Endothelial cell of umbilical vein (primary cell): ENCODE data around the gene OVOL1. TPM values are rescaled to one million over a fixed set of nuclear protein-coding genes. Genes with fewer than 3 reads are reported as not detected.

Experiments
- BruUV-seq: library from RNA; stranded (reverse); fragments of 400-500 nt; replicated peaks from 2 replicates; lab custom pipeline; 2021; lab: Mats Ljungman, UMichigan
- CTCF ChIA-PET: fragments of 300-600, 350-600 bp; sonication (Branson Sonifier 250); formaldehyde crosslinking; loops from one replicate; lab custom pipeline; 2021; ENCODE audit warnings: antibody characterized with exemption, inconsistent platforms; lab: Charles Lee
- POLR2A ChIA-PET: fragments of 300-600, 350-600 bp; sonication (Branson Sonifier 250); formaldehyde crosslinking; loops from one replicate; lab custom pipeline; 2021; ENCODE audit warnings: antibody characterized with exemption, inconsistent platforms; lab: Charles Lee
- DNase-seq: peaks from one replicate; pipeline ENCODE4 v3.0.0-alpha.2; 2011; ENCODE audit warnings: low read depth, low spot score
- FAIRE-seq: peaks from 2 replicates; lab custom pipeline; 2011; peaks lifted over from hg19 to GRCh38; lab: Jason Lieb, UNC
- H2AFZ ChIP-seq: 2 replicates; pipeline ENCODE4 v1.6.0; 2012; ENCODE audit warnings: low read depth, low read length, control low read depth, inconsistent platforms
- H3K27ac ChIP-seq: 2 replicates; pipeline ENCODE4 v1.5.1; 2011; ENCODE audit warnings: low read depth, mild to moderate bottlenecking, control low read depth, low read length, moderate library complexity; ENCODE audit not compliant: insufficient read depth
- H3K27me3 ChIP-seq, 2 experiments: 2 replicates each; pipeline versions ENCODE4 v1.6.0 to v1.6.1; 2011; ENCODE audit warnings: low read length in 2 of 2, mixed read lengths in 1 of 2; ENCODE audit not compliant: control insufficient read depth in 2 of 2, insufficient read depth in 2 of 2
- H3K36me3 ChIP-seq, 2 experiments: 2 replicates in 1 of 2; 3 replicates in 1 of 2; pipeline ENCODE4 v1.5.1; 2011; ENCODE audit warnings: low read length in 2 of 2, mild to moderate bottlenecking in 1 of 2, moderate library complexity in 1 of 2; ENCODE audit not compliant: control insufficient read depth in 2 of 2, insufficient read depth in 2 of 2; ENCODE audit errors: extremely low read depth in 1 of 2
- H3K4me1 ChIP-seq: 3 replicates; pipeline ENCODE4 v1.5.1; 2011; ENCODE audit warnings: mild to moderate bottlenecking, low read length; ENCODE audit not compliant: control insufficient read depth, insufficient read depth; ENCODE audit errors: extremely low read depth
- H3K4me2 ChIP-seq: 2 replicates; pipeline ENCODE4 v1.6.1; 2011; ENCODE audit warnings: low read length, control low read depth, mixed read lengths; ENCODE audit not compliant: insufficient read depth
- H3K4me3 ChIP-seq, 3 experiments: fragments of 200-600 bp in 1 of 3; sonication (generic), shearing (Covaris generic) in 1 of 3; replicated peaks in 1 of 3; 2 replicates each; pipeline ENCODE4 v1.5.1; 2011 to 2016; ENCODE audit warnings: control low read depth in 3 of 3, low read length in 3 of 3, mild to moderate bottlenecking in 2 of 3, inconsistent platforms in 1 of 3, low read depth in 1 of 3, moderate library complexity in 1 of 3; ENCODE audit not compliant: insufficient read depth in 1 of 3
- H3K79me2 ChIP-seq: 2 replicates; pipeline ENCODE4 v1.6.0; 2012; ENCODE audit warnings: low read length, inconsistent platforms; ENCODE audit not compliant: control insufficient read depth, insufficient read depth
- H3K9ac ChIP-seq: replicated peaks from 2 replicates; pipeline ENCODE3; 2011; ENCODE audit warnings: low read length, control low read depth; ENCODE audit not compliant: insufficient read depth; ENCODE audit errors: extremely low read depth
- H3K9me1 ChIP-seq: replicated peaks from 3 replicates; pipeline ENCODE4 v1.6.0; 2011; ENCODE audit warnings: mild to moderate bottlenecking, low read length; ENCODE audit not compliant: control insufficient read depth, insufficient read depth; ENCODE audit errors: extremely low read depth
- H3K9me3 ChIP-seq: replicated peaks from 2 replicates; pipeline ENCODE4 v1.5.1; 2012; ENCODE audit warnings: low read length, inconsistent platforms; ENCODE audit not compliant: control insufficient read depth, insufficient read depth
- H4K20me1 ChIP-seq: replicated peaks from 2 replicates; pipeline ENCODE3; 2011; ENCODE audit warnings: mild to moderate bottlenecking, low read length; ENCODE audit not compliant: control insufficient read depth, insufficient read depth; ENCODE audit errors: extremely low read depth
- CTCF ChIP-seq, 2 donors: IDR thresholded peaks; 1 replicate in 1 of 2; 2 replicates in 1 of 2; pipeline ENCODE4 v1.5.1; 2011; ENCODE audit warnings: low read length in 2 of 2, mild to moderate bottlenecking in 2 of 2, moderate library complexity in 2 of 2, control low read depth in 1 of 2, inconsistent platforms in 1 of 2, low read depth in 1 of 2; ENCODE audit not compliant: insufficient read depth in 1 of 2; ENCODE audit errors: extremely low read depth in 1 of 2
- EZH2 ChIP-seq: IDR thresholded peaks from 2 replicates; pipeline ENCODE4 v1.6.1; 2012; ENCODE audit warnings: borderline replicate concordance, low read depth, mild to moderate bottlenecking, moderate library complexity, low read length, inconsistent platforms; ENCODE audit not compliant: severe bottlenecking
- FOS ChIP-seq: IDR thresholded peaks from 2 replicates; pipeline ENCODE4 v1.6.1; 2011; ENCODE audit warnings: mild to moderate bottlenecking, low read length, moderate library complexity, borderline replicate concordance; ENCODE audit not compliant: insufficient read depth
- GATA2 ChIP-seq: IDR thresholded peaks from 2 replicates; pipeline ENCODE4 v1.7.0; 2011; ENCODE audit warnings: low read depth, mild to moderate bottlenecking, moderate library complexity, mixed read lengths, low read length; ENCODE audit not compliant: insufficient read length, insufficient read depth
- JUN ChIP-seq: IDR thresholded peaks from 2 replicates; pipeline ENCODE4 v1.6.1; 2011; ENCODE audit warnings: borderline replicate concordance, low read depth; ENCODE audit not compliant: insufficient read length, insufficient read depth
- MAX ChIP-seq: IDR thresholded peaks from 2 replicates; pipeline ENCODE4 v1.6.1; 2011; ENCODE audit not compliant: insufficient read depth, insufficient read length
- MYC ChIP-seq: IDR thresholded peaks from one replicate; pipeline ENCODE4 v1.6.1; 2011; ENCODE audit warnings: mild to moderate bottlenecking, low read depth, low read length
- POLR2A ChIP-seq: IDR thresholded peaks from 2 replicates; pipeline ENCODE4 v1.6.1; 2012; ENCODE audit warnings: low read depth, mild to moderate bottlenecking, control low read depth, low read length
- POLR2AphosphoS5 ChIP-seq: IDR thresholded peaks from 2 replicates; pipeline ENCODE4 v1.6.1; 2012; ENCODE audit warnings: low read depth, mild to moderate bottlenecking, control low read depth, low read length, moderate library complexity; ENCODE audit not compliant: insufficient read depth
- dilution Hi-C: fragments of 300-500 bp; cut with MboI; formaldehyde crosslinking; loops from one replicate; pipeline ENCODE4 v1.15.0; 2019; ENCODE audit warnings: low sequenced_read_pairs; ENCODE audit not compliant: extremely low pct_ligation_motif_present
- intact Hi-C: fragments of 100-400 bp; cut with micrococcal nuclease; formaldehyde crosslinking; loops from one replicate; pipeline ENCODE4 v1.10.0; 2022
- polyA plus RNA-seq, 4 experiments: library from polyadenylated mRNA; depleted of rRNA in 3 of 4; stranded (reverse) in 3 of 4; unstranded in 1 of 4; fragments of >200 nt; gene quantifications; 2 replicates each; pipeline versions ENCODE4 v1.2.1 to v1.2.3, GENCODE V29; 2011 to 2012; ENCODE audit warnings: missing spikeins in 1 of 4
- total RNA-seq: library from RNA; stranded (reverse); gene quantifications from 2 replicates; pipeline ENCODE4 v1.2.3, GENCODE V29; 2021

Gene OVOL1
- total and polyA plus RNA-seq, 2 donors (not counting 3 experiments of a cell fraction or from before 2014, with no cell fraction given): not detected

GRCh38 chr11:65792456-65792855, 5.6 kb downstream of the OVOL1 start:
- no peaks in the 10 kb centered on the region for H3K9me3 ChIP-seq
- no TSS peak for BruUV-seq
- no peak for FAIRE-seq
- H2AFZ ChIP-seq: no peak overlapping the region
- H4K20me1 ChIP-seq: no peaks in the 10 kb centered on the region
- no peak overlapping the region for H3K27ac ChIP-seq
- no peaks in the 10 kb centered on the region for H3K9me1 ChIP-seq
- POLR2A ChIA-PET: no interaction called here
- H3K4me2 ChIP-seq: no peak overlapping the region
- H3K4me3 ChIP-seq: no peak overlapping the region
- TF ChIP-seq POLR2AphosphoS5 (no peak), JUN (no peak), EZH2 (no peak), POLR2A (no peak), GATA2 (no peak), MAX (no peak), MYC (no peak), FOS (no peak), CTCF (IDR thresholded peaks at IDR 0.05; ENCODE audit: extremely low read depth in 1 of 2, insufficient read depth in 1 of 2, low read depth in 1 of 2, low read length in 2 of 2) (no peak)
- no peaks in the 10 kb centered on the region for H3K36me3 ChIP-seq
- CTCF ChIA-PET: interaction anchor here (1.3 to 6.2 kb wide), 2 partner anchors 12 to 23 kb away, joined by 5 to 71 read pairs; partner anchors contain the start of gene AP5B1
- no peaks in the 10 kb centered on the region for H3K4me1 ChIP-seq
- intact Hi-C loops (no loop called here), dilution Hi-C loops (no loop called here)
- H3K27me3 ChIP-seq: peaks cover 21 to 22% of the 10 kb centered on the region in 2 experiments
- H3K9ac ChIP-seq: no peak overlapping the region
- DNase-seq: no peak
- H3K79me2 ChIP-seq: no peaks in the 10 kb centered on the region
